Epithelial cell of esophagus (primary cell): ENCODE data around the gene GDF15.

ENCODE experiments used
- DNase-seq: peaks from one replicate; pipeline ENCODE4 v3.0.0; 2010; ENCODE audit warnings: low read depth
- H3K4me3 ChIP-seq: 2 replicates; pipeline ENCODE4 v1.5.1; 2011; ENCODE audit warnings: mild to moderate bottlenecking, low read length, control low read depth
- TF ChIP-seq, protein P1 (sequence below): IDR thresholded peaks from 2 replicates; pipeline ENCODE4 v1.5.1; 2011; ENCODE audit warnings: low read depth, mild to moderate bottlenecking, low read length, control low read depth, inconsistent platforms; ENCODE audit not compliant: insufficient read depth; ENCODE audit errors: missing control alignments

GDF15 gene

GRCh38 chr19:18385675-18386542 lies at the start of gene GDF15:
TSS of gene GDF15 (plus strand) at chr19:18386158. CDS start at chr19:18386190, 32 bp downstream.
- peak within 1 kb of the TSS; percentile 47 for H3K4me3 ChIP-seq
- TF ChIP-seq, protein P1, sequence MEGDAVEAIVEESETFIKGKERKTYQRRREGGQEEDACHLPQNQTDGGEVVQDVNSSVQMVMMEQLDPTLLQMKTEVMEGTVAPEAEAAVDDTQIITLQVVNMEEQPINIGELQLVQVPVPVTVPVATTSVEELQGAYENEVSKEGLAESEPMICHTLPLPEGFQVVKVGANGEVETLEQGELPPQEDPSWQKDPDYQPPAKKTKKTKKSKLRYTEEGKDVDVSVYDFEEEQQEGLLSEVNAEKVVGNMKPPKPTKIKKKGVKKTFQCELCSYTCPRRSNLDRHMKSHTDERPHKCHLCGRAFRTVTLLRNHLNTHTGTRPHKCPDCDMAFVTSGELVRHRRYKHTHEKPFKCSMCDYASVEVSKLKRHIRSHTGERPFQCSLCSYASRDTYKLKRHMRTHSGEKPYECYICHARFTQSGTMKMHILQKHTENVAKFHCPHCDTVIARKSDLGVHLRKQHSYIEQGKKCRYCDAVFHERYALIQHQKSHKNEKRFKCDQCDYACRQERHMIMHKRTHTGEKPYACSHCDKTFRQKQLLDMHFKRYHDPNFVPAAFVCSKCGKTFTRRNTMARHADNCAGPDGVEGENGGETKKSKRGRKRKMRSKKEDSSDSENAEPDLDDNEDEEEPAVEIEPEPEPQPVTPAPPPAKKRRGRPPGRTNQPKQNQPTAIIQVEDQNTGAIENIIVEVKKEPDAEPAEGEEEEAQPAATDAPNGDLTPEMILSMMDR = peak; percentile 57
- peak; percentile 49 for DNase-seq

GRCh38 chr19:18338541-18338940 lies 47.4 kb upstream of the GDF15 start:
- DNase-seq = no peak
- H3K4me3 ChIP-seq = no peak overlapping the region
- TF ChIP-seq, protein P1 = no peak

- H3K4me3 ChIP-seq = peak overlapping the region; percentile 41
- no peak for DNase-seq
- TF ChIP-seq, protein P1 = no peak
Observed at GRCh38 chr19:18339723-18340122, 46.2 kb upstream of the GDF15 start.

GRCh38 chr19:18340190-18340989 lies 45.6 kb upstream of the GDF15 start, which contains the start of gene PGPEP1:
TSS of gene PGPEP1 (plus strand) at chr19:18340598. CDS start at chr19:18340682, 84 bp downstream.
- TF ChIP-seq, protein P1 = no peak
- peak; percentile 27 for DNase-seq
- H3K4me3 ChIP-seq = peak within 1 kb of the TSS; percentile 41

DNA sequence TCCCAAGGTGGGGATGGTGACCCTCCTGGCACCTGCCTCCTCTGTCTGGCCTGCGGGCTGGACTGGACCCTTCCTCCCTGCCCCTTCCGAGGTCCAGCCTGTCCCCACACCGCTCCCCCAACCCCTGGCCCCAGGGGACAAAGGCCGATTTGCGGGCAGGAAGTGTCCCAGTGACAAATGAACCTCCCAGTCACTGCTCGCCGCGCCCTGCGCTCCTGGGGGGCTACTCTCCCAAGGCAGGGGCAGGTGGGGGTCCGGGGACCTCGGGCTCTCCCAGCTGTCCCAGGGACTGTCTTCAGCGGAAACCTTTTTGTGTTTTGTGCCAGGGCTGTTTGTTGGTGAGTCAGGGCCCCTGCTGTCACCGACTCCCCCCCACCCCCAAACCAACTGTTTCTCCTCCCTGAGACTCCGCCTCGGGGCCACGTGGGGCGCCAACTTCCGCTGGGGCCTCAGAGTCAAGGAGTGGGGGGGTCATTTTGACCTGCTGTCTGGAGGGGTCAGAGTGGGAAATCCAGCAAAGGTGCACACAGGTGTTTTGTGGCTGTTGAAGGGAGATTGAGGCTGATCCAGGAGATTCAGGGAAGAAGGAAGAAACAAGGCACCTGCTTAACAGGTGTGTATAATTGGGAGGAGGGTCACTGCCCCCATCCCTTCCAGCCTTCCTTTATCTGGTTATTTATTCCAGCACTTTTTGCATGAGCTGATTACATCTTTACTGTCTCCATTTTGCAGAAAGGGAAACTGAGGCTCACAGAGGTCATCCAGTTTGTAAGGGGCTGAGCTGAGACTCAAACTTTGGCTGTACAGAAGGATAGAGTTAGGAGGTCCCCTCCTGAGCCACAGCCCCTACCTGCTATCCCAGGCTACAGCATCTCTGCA lies 44.7 kb upstream of the GDF15 start:
- TF ChIP-seq, protein P1 = no peak
- H3K4me3 ChIP-seq = peak overlapping the region; percentile 41
- DNase-seq = no peak

DNA sequence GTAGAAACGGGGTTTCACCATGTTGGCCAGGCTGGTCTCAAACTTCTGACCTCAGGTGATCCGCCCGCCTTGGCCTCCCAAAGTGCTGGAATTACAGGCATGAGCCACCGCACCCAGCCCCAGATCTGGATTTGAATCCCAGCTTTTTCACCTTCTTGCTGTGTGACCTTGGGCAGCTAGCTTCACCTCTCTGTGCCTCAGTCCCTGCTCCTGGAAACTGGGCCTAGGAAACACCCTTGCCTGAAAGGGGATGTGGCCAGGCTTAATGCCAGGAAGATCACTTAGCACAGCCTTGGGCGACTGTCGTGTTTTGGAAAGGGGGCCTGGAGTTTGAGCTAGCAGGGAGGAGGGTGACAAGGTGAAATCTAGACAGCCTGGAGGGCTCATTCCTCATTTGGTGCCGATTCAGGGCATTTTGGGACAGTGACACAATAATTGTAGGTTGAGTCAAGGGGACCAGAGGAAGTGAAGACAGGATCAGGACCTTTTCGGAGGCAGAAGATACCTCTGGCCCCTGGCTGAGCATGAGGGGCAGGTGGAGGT lies 43.8 kb upstream of the GDF15 start:
- TF ChIP-seq, protein P1 = no peak
- no peak overlapping the region for H3K4me3 ChIP-seq
- DNase-seq = no peak
